ENCODE results near the gene ARHGEF17. TPM values are rescaled to one million over a fixed set of nuclear protein-coding genes. Genes with fewer than 3 reads are reported as not detected.

The ARHGEF17 gene
- total RNA-seq, 1 experiment from 2014 or later, result 22.3 TPM

GRCh38 chr11:73322382-73323306, 14.6 kb downstream of the ARHGEF17 start:
- intact Hi-C loops (cut with micrococcal nuclease; ENCODE audit: unreplicated experiment), result no loop called here
- DNase-seq, result no peak
- Mint-ChIP-seq H3K4me1 (ENCODE audit: low read depth, unreplicated experiment) (peaks cover 15% of the 10 kb centered on the region), H3K4me3 (ENCODE audit: low read depth, unreplicated experiment) (no peak overlapping the region), H3K9me3 (ENCODE audit: low read depth, unreplicated experiment) (no peaks in the 10 kb centered on the region), H3K27ac (ENCODE audit: unreplicated experiment) (no peak overlapping the region), H3K27me3 (ENCODE audit: unreplicated experiment) (no peaks in the 10 kb centered on the region), H3K36me3 (ENCODE audit: insufficient read depth, unreplicated experiment) (no peaks in the 10 kb centered on the region)
- no peak for TF ChIP-seq CTCF (IDR thresholded peaks at IDR 0.05; ENCODE audit: unreplicated experiment)
- BruUV-seq (replicated peaks), result no TSS peak
- CTCF ChIA-PET, result no interaction called here

GRCh38 chr11:73323464-73323863, 15.4 kb downstream of the ARHGEF17 start:
- no TSS peak for BruUV-seq (replicated peaks)
- CTCF ChIA-PET, result no interaction called here
- H3K4me1 Mint-ChIP-seq (ENCODE audit: low read depth, unreplicated experiment), result peaks cover 17% of the 10 kb centered on the region

GRCh38 chr11:73324116-73324515, 16.0 kb downstream of the ARHGEF17 start:
- no peak for TF ChIP-seq CTCF (IDR thresholded peaks at IDR 0.05; ENCODE audit: unreplicated experiment)
- Mint-ChIP-seq H3K4me1 (ENCODE audit: low read depth, unreplicated experiment) (peaks cover 17% of the 10 kb centered on the region), H3K4me3 (ENCODE audit: low read depth, unreplicated experiment) (no peak overlapping the region), H3K9me3 (ENCODE audit: low read depth, unreplicated experiment) (no peaks in the 10 kb centered on the region), H3K27me3 (ENCODE audit: unreplicated experiment) (no peaks in the 10 kb centered on the region), H3K27ac (ENCODE audit: unreplicated experiment) (no peak overlapping the region), H3K36me3 (ENCODE audit: insufficient read depth, unreplicated experiment) (no peaks in the 10 kb centered on the region)
- DNase-seq, result no peak
- intact Hi-C loops (cut with micrococcal nuclease; ENCODE audit: unreplicated experiment), result no loop called here
- BruUV-seq (replicated peaks), result no TSS peak
- CTCF ChIA-PET, result no interaction called here

More at GRCh38 chr11:73323464-73323863, 15.4 kb downstream of the ARHGEF17 start:
- no peak for TF ChIP-seq CTCF (IDR thresholded peaks at IDR 0.05; ENCODE audit: unreplicated experiment)
- Mint-ChIP-seq H3K4me3 (ENCODE audit: low read depth, unreplicated experiment) (no peak overlapping the region), H3K27me3 (ENCODE audit: unreplicated experiment) (no peaks in the 10 kb centered on the region), H3K9me3 (ENCODE audit: low read depth, unreplicated experiment) (no peaks in the 10 kb centered on the region), H3K27ac (ENCODE audit: unreplicated experiment) (no peak overlapping the region), H3K36me3 (ENCODE audit: insufficient read depth, unreplicated experiment) (no peaks in the 10 kb centered on the region)
- intact Hi-C loops (cut with micrococcal nuclease; ENCODE audit: unreplicated experiment), result no loop called here
- DNase-seq, result no peak

- Mint-ChIP-seq H3K9me3 (ENCODE audit: low read depth, unreplicated experiment) (no peaks in the 10 kb centered on the region), H3K27ac (ENCODE audit: unreplicated experiment) (no peak overlapping the region), H3K27me3 (ENCODE audit: unreplicated experiment) (no peaks in the 10 kb centered on the region), H3K36me3 (ENCODE audit: insufficient read depth, unreplicated experiment) (no peaks in the 10 kb centered on the region), H3K4me1 (ENCODE audit: low read depth, unreplicated experiment) (peaks cover 17% of the 10 kb centered on the region), H3K4me3 (ENCODE audit: low read depth, unreplicated experiment) (no peak overlapping the region)
- CTCF ChIA-PET, result no interaction called here
- intact Hi-C loops (cut with micrococcal nuclease; ENCODE audit: unreplicated experiment), result no loop called here
- no peak for DNase-seq
- no TSS peak for BruUV-seq (replicated peaks)
- no peak for TF ChIP-seq CTCF (IDR thresholded peaks at IDR 0.05; ENCODE audit: unreplicated experiment)
Measured at GRCh38 chr11:73324665-73325035, 16.6 kb downstream of the ARHGEF17 start.

Data from Calu3 (cell line).